GM10248 (cell line): ENCODE measurements around the gene SLC25A25.
"Not testable (repeated sequence)": the region's sequence is repeated elsewhere in the genome, so short reads cannot be mapped to it uniquely, and the experiment has no call there.

Experiments used
- CTCF ChIA-PET: fragments of 300-600 bp; sonication (Branson Sonifier 250); formaldehyde crosslinking; extraction: SDS; loops from one replicate; lab custom pipeline; 2021; ENCODE audit warnings: antibody characterized with exemption; lab: Yijun Ruan, JAX
- POLR2A ChIA-PET: fragments of 350-650 bp; sonication (Branson Sonifier 250); formaldehyde crosslinking; extraction: SDS; loops from one replicate; lab custom pipeline; 2020; ENCODE audit warnings: antibody characterized with exemption; lab: Yijun Ruan, JAX
- DNase-seq: peaks from one replicate; pipeline ENCODE4 v3.0.0; 2012; ENCODE audit errors: extremely low spot score
- TF ChIP-seq, protein P1 (sequence below): IDR thresholded peaks from 2 replicates; pipeline ENCODE4 v1.5.1; 2012; ENCODE audit warnings: mild to moderate bottlenecking, low read depth; ENCODE audit errors: extremely low read depth, missing control alignments, control extremely low read depth

Gene SLC25A25

DNA sequence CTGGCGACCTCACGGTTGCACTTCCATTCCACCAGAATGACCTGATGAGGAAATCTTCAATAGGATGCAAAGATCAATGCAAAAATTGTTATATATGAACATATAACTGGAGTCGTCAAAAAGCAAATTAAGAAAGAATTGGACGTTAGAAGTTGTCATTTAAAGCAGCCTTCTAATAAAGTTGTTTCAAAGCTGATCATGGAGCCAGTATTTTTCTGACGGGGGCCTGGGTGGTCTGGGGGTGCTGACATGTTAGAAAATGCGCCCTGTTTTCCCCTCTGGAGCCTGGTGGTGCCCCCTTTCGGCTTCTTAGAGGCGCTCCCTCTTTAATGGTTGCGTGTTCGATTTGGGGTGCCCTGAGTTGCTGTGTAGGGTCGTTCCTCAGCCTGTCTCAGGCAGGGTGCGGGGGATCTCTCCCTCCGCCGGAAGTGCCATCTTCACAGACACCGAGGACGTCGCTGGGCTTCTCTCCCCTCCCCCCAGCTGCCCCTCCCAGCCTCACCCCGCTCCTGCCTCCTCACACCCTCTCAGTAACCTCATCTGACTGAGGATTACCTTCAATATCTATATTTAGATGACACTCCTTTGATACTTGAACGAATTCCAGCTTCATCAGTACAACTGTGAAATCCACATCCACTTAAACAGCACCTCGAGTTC lies 41.1 kb downstream of the SLC25A25 start:
- TF ChIP-seq, protein P1, sequence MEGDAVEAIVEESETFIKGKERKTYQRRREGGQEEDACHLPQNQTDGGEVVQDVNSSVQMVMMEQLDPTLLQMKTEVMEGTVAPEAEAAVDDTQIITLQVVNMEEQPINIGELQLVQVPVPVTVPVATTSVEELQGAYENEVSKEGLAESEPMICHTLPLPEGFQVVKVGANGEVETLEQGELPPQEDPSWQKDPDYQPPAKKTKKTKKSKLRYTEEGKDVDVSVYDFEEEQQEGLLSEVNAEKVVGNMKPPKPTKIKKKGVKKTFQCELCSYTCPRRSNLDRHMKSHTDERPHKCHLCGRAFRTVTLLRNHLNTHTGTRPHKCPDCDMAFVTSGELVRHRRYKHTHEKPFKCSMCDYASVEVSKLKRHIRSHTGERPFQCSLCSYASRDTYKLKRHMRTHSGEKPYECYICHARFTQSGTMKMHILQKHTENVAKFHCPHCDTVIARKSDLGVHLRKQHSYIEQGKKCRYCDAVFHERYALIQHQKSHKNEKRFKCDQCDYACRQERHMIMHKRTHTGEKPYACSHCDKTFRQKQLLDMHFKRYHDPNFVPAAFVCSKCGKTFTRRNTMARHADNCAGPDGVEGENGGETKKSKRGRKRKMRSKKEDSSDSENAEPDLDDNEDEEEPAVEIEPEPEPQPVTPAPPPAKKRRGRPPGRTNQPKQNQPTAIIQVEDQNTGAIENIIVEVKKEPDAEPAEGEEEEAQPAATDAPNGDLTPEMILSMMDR = no peak
- POLR2A ChIA-PET = interaction anchor here (0.6 kb wide), 1 partner anchor 237 kb away, joined by 3 read pairs; no protein-coding TSS in a partner anchor
- no peak for DNase-seq
- CTCF ChIA-PET = interaction anchor here (1.5 to 4.0 kb wide), 3 partner anchors 9 to 16 kb away, joined by 3 to 26 read pairs (median 21); no protein-coding TSS in a partner anchor

DNA sequence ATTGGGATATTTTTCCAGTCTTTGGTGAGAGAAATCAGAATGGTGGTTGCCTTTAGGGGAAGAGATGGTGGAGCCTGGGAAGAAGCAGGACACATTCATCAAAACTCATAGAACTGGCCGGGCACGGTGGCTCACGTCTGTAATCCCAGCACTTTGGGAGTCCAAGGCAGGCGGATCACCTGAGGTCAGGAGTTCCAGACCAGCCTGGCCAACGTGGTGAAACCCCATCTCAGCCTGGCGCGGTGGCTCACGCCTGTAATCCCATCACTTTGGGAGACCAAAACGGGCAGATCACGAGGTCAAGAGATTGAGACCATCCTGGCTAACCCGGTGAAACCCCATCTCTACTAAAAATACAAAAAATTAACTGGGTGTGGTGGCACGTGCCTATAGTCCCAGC lies 43.7 kb downstream of the SLC25A25 start:
- DNase-seq, POLR2A ChIA-PET: not testable (repeated sequence)
- CTCF ChIA-PET = interaction anchor here (7.3 kb wide), 1 partner anchor 16 kb away, joined by 105 read pairs; no protein-coding TSS in a partner anchor

DNA sequence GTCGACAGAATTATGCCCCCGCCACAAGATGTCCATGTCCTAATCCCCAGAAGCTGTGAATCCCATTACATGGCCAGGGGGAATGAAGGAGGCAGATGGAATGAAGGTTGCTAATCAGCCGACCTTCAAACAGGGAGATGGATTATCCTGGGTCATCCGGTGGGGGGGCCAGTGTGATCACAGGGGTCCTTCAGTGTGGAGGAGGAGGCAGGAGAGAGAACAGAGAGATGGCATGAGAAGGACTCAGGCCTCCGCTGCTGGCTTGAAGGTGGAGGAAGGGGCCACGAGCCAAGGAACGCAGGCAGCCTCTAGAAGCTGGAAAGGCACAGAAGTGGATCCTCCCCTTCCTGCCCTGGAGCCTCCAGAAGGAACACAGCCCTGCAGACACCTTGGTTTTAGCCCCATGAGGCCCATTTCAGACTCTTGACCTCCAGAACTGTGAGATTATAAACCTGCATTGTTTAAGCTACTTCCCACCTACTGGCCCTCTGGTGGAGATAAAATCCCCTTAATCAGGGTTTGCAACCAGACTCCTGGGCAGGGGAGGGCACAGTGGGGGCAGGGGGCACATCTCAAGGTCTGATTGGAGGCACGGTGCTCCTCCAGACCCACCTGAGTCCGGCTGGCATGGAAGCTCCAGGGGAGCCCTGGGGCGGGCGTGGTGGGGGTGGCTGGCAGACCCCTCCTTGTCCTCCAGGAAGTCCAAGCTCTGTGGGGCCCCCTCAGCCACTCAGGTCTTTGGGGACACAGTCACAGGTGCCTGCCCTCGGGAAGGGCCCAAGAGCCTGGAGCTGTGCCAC lies 45.7 kb downstream of the SLC25A25 start:
- DNase-seq = no peak
- CTCF ChIA-PET = interaction anchor here (2.2 to 7.3 kb wide), 4 partner anchors 9 to 29 kb away, joined by 5 to 110 read pairs (median 79); partner anchors contain the start of gene PTGES2
- POLR2A ChIA-PET = interaction anchor here (0.5 to 0.6 kb wide), 2 partner anchors 10 to 127 kb away, joined by 3 to 4 read pairs; no protein-coding TSS in a partner anchor
- TF ChIP-seq, protein P1 = no peak

DNA sequence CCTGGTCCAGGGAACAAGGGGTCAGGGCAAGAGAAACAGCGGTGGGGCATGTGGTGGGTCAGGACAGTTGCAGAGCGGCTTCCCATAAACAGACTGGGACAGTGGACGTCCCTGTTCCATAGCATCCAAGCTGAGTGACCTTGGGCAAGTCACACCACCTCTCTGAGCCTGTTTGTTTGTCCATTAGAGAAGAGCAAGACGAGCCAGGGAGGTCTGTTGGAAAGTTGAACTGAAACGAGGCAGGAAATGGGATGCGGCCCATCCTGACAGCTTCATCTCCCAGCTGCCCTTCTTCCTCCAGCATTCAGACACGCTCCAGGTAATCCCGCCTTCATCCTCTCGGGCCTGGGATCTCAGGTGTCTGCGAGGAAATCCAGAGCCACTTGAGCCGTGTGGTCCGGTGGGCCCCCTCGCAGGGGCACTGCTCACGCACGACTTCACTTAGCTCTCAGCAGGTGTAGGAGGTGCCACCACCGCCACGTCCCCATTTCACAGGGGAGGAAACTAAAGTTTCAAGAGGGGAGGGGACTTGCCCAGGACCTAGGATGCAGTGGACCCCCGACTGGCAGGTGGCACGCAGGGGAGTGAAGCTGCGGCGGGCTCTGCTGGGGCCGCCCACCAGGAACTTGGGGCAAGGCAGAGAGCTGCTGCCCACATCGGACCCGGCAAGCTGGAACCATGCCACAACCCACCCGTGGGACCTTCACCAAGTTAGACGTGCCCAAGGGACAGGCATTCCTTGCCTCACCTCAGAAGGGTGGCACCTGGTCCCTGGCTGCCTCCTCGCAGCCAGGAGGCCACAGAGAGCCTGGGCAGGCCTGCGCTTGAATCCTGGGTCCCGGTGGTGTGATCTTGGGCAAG lies 46.5 kb downstream of the SLC25A25 start:
- TF ChIP-seq, protein P1 = no peak
- no peak for DNase-seq
- CTCF ChIA-PET = interaction anchor here (0.7 to 7.3 kb wide), 7 partner anchors 10 to 172 kb away, joined by 3 to 110 read pairs (median 7); partner anchors contain the start of gene PTGES2
- POLR2A ChIA-PET = no interaction called here

DNA sequence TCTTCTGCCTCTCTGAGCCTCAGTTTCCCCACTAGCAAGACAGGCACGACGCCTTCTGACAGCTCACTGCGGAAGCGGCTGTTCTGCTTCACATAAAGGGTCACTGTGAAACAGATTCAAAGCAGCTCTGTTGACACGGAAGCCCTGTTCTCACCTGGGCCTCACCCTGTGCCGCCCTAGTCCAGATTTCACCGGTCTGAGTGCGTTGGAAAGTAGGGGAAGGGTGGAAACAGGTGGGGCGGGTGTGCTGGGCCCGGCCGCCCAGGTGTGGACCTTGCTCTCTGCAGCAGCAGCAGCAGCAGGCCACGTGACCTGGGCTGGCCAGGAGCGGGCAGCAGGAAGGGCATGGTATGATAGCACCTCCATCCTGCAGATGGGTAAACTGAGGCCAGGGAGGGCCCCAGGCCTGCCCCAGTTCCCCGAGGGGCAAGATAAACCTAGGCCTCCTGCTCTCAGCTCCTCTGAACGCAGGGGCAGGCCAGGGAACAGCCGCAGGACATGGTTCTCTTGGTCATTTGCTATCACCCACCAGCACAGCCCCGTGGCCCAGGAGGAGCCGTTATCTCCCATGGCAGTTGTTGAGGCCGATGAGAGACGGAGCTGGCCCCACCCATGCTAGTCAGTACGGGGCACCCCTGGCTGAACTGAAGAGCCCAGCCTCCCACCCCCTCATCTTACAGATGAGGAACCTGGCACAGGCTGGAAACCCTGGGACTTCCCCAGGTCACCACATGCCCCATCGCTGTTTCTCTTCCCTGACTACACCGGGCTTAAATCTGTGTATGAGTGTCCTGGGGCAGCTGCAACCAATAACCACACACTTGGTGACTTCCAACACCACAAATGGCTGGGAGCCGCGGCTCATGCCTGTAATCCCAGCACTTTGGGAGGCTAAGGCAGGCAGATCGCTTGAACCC lies 47.4 kb downstream of the SLC25A25 start:
- DNase-seq = peak; percentile 73
- CTCF ChIA-PET = interaction anchor here (0.6 to 7.3 kb wide), 11 partner anchors 11 to 173 kb away, joined by 3 to 110 read pairs (median 7); partner anchors contain the start of gene PTGES2
- POLR2A ChIA-PET = no interaction called here
- TF ChIP-seq, protein P1 = no peak
